ENCODE results near the gene POF1B. TPM values are rescaled to one million over a fixed set of nuclear protein-coding genes. Genes with fewer than 3 reads are reported as not detected.

POF1B gene
- total RNA-seq: 0.70 TPM

GRCh38 chrX:85379174-85379907 is at the start of gene POF1B:
Gene POF1B (minus strand): TSS chrX:85379665. CDS start chrX:85379454, 211 bp downstream.

GRCh38 chrX:85243761-85244449 is 135.6 kb downstream of the POF1B start, which contains the start of the genes SATL1 and ZNF711:
Gene SATL1 (minus strand): TSS chrX:85243779. CDS start chrX:85108968, 134,811 bp downstream.
Gene ZNF711 (plus strand): TSS chrX:85243991. CDS start chrX:85247573, 3,582 bp downstream.

Other genes with a start within 250 kb of the POF1B start
- gene SATL1, start 135.9 kb downstream of the POF1B start, total RNA-seq: 0.35 TPM
- gene ZNF711, start 135.7 kb downstream of the POF1B start, total RNA-seq: 30.1 TPM

All from metanephros (tissue), 1 donor.